ENCODE measurements around the gene PACRG.

Gene PACRG

DNA sequence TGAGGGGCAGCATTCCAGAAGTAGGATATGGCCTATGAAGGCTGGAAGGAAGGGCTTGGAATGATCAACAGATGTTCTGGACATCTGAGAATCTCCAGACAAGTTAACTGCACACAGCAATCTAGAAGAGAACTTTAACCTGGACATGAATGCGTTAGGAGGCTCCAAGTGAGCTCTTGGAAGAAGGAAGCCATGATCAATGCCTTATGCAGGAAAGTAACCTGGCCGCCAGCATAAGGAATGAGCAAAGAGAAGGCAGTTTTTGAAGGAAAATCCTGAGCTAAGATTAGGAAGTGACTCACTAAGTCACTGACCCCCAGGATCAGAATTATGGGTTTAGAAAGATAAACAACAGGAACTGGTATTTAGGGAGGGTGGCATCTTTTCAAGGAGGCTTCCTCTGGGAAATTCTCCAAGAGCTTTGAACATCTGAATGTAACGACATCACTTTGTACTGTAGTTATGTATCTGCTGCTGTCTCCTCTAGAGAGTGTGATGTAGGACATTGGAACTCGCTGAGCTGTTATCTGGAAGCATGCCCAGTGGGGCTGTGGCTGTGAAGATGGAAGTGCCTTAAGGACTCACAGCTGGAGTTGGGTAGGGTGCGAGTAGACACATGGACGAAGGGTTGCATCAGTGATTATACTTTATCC lies 236.8 kb downstream of the PACRG start:
- no peak for DNase-seq
- H3K56ac ChIP-seq (ENCODE audit: low read length) = no peak overlapping the region
- no CpG with 5 or more reads among the region's 6 CpGs for WGBS (ENCODE audit: extremely low coverage, insufficient coverage, low lambda C conversion rate)

GRCh38 chr6:162965366-162965765 lies 237.6 kb downstream of the PACRG start:
- no CpG with 5 or more reads among the region's 1 CpG for WGBS (ENCODE audit: extremely low coverage, insufficient coverage, low lambda C conversion rate)

More for the DNA sequence above, 236.8 kb downstream of the PACRG start:
- Histone ChIP-seq H3K27ac (ENCODE audit: low read depth, low read length) (no peak overlapping the region), H3K9ac (ENCODE audit: low read length) (no peak overlapping the region), H3K79me2 (ENCODE audit: control insufficient read depth, insufficient read depth, low read length) (no peaks in the 10 kb centered on the region), H3K4me3 (ENCODE audit: low read length) (no peak overlapping the region), H3K79me1 (ENCODE audit: low read length) (no peaks in the 10 kb centered on the region), H3K27me3 (ENCODE audit: insufficient read depth, low read length, poor library complexity) (no peaks in the 10 kb centered on the region), H3K18ac (ENCODE audit: low read length) (no peak overlapping the region), H4K5ac (ENCODE audit: low read length) (no peak overlapping the region), H2BK15ac (replicated peaks; ENCODE audit: low read depth) (no peak overlapping the region), H4K8ac (ENCODE audit: low read depth, low read length) (no peak overlapping the region), H3K4me1 (ENCODE audit: control insufficient read depth, low read depth, low read length) (no peaks in the 10 kb centered on the region), H3K4ac (ENCODE audit: low read depth, low read length) (no peak overlapping the region), H3K36me3 (ENCODE audit: control insufficient read depth, insufficient read depth, low read length) (no peaks in the 10 kb centered on the region), H2BK5ac (ENCODE audit: low read length) (no peak overlapping the region), H3K4me2 (ENCODE audit: low read length) (no peak overlapping the region), H3K23ac (ENCODE audit: low read length) (no peak overlapping the region), H2BK120ac (ENCODE audit: low read depth, low read length) (no peak overlapping the region), H2AK5ac (ENCODE audit: low read length) (no peak overlapping the region)

GRCh38 chr6:162970246-162970645 lies 242.5 kb downstream of the PACRG start:
- no peaks in the 10 kb centered on the region for H3K4me1 ChIP-seq (ENCODE audit: control insufficient read depth, low read depth, low read length)
- no peak overlapping the region for H3K4me2 ChIP-seq (ENCODE audit: low read length)
- no peak overlapping the region for H3K27ac ChIP-seq (ENCODE audit: low read depth, low read length)
- H4K8ac ChIP-seq (ENCODE audit: low read depth, low read length) = no peak overlapping the region
- H2BK120ac ChIP-seq (ENCODE audit: low read depth, low read length) = no peak overlapping the region
- no peak overlapping the region for H4K5ac ChIP-seq (ENCODE audit: low read length)
- no CpG with 5 or more reads among the region's 10 CpGs for WGBS (ENCODE audit: extremely low coverage, insufficient coverage, low lambda C conversion rate)
- no peaks in the 10 kb centered on the region for H3K79me1 ChIP-seq (ENCODE audit: low read length)
- no peak overlapping the region for H2AK5ac ChIP-seq (ENCODE audit: low read length)
- H3K4me3 ChIP-seq (ENCODE audit: low read length) = no peak overlapping the region
- H3K23ac ChIP-seq (ENCODE audit: low read length) = no peak overlapping the region
- no peak overlapping the region for H3K4ac ChIP-seq (ENCODE audit: low read depth, low read length)
- no peaks in the 10 kb centered on the region for H3K27me3 ChIP-seq (ENCODE audit: insufficient read depth, low read length, poor library complexity)
- no peak for DNase-seq
- no peak overlapping the region for H2BK5ac ChIP-seq (ENCODE audit: low read length)
- no peaks in the 10 kb centered on the region for H3K36me3 ChIP-seq (ENCODE audit: control insufficient read depth, insufficient read depth, low read length)
- H3K56ac ChIP-seq (ENCODE audit: low read length) = no peak overlapping the region
- no peak overlapping the region for H2BK15ac ChIP-seq (replicated peaks; ENCODE audit: low read depth)
- no peak overlapping the region for H3K18ac ChIP-seq (ENCODE audit: low read length)
- no peaks in the 10 kb centered on the region for H3K79me2 ChIP-seq (ENCODE audit: control insufficient read depth, insufficient read depth, low read length)
- no peak overlapping the region for H3K9ac ChIP-seq (ENCODE audit: low read length)

More at GRCh38 chr6:162965366-162965765, 237.6 kb downstream of the PACRG start:
- Histone ChIP-seq H4K5ac (ENCODE audit: low read length) (no peak overlapping the region), H3K9ac (ENCODE audit: low read length) (no peak overlapping the region), H3K27me3 (ENCODE audit: insufficient read depth, low read length, poor library complexity) (no peaks in the 10 kb centered on the region), H3K4me1 (ENCODE audit: control insufficient read depth, low read depth, low read length) (no peaks in the 10 kb centered on the region), H3K18ac (ENCODE audit: low read length) (no peak overlapping the region), H2BK15ac (replicated peaks; ENCODE audit: low read depth) (no peak overlapping the region), H3K4me3 (ENCODE audit: low read length) (no peak overlapping the region), H3K79me2 (ENCODE audit: control insufficient read depth, insufficient read depth, low read length) (no peaks in the 10 kb centered on the region), H2AK5ac (ENCODE audit: low read length) (no peak overlapping the region), H3K23ac (ENCODE audit: low read length) (no peak overlapping the region), H3K79me1 (ENCODE audit: low read length) (no peaks in the 10 kb centered on the region), H2BK120ac (ENCODE audit: low read depth, low read length) (no peak overlapping the region), H3K4ac (ENCODE audit: low read depth, low read length) (no peak overlapping the region), H3K56ac (ENCODE audit: low read length) (no peak overlapping the region), H3K27ac (ENCODE audit: low read depth, low read length) (no peak overlapping the region), H4K8ac (ENCODE audit: low read depth, low read length) (no peak overlapping the region), H3K36me3 (ENCODE audit: control insufficient read depth, insufficient read depth, low read length) (no peaks in the 10 kb centered on the region), H2BK5ac (ENCODE audit: low read length) (no peak overlapping the region), H3K4me2 (ENCODE audit: low read length) (no peak overlapping the region)
- no peak for DNase-seq

- no peak for DNase-seq
- Histone ChIP-seq H3K23ac (ENCODE audit: low read length) (no peak overlapping the region), H2BK5ac (ENCODE audit: low read length) (no peak overlapping the region), H2BK120ac (ENCODE audit: low read depth, low read length) (no peak overlapping the region), H3K4me3 (ENCODE audit: low read length) (no peak overlapping the region), H4K5ac (ENCODE audit: low read length) (no peak overlapping the region), H3K79me2 (ENCODE audit: control insufficient read depth, insufficient read depth, low read length) (no peaks in the 10 kb centered on the region), H3K9ac (ENCODE audit: low read length) (no peak overlapping the region), H3K4me1 (ENCODE audit: control insufficient read depth, low read depth, low read length) (no peaks in the 10 kb centered on the region), H3K27me3 (ENCODE audit: insufficient read depth, low read length, poor library complexity) (no peaks in the 10 kb centered on the region), H3K56ac (ENCODE audit: low read length) (no peak overlapping the region), H3K79me1 (ENCODE audit: low read length) (no peaks in the 10 kb centered on the region), H3K36me3 (ENCODE audit: control insufficient read depth, insufficient read depth, low read length) (no peaks in the 10 kb centered on the region), H2AK5ac (ENCODE audit: low read length) (no peak overlapping the region), H3K4ac (ENCODE audit: low read depth, low read length) (no peak overlapping the region), H3K27ac (ENCODE audit: low read depth, low read length) (no peak overlapping the region), H2BK15ac (replicated peaks; ENCODE audit: low read depth) (no peak overlapping the region), H4K8ac (ENCODE audit: low read depth, low read length) (no peak overlapping the region), H3K18ac (ENCODE audit: low read length) (no peak overlapping the region), H3K4me2 (ENCODE audit: low read length) (no peak overlapping the region)
- no CpG with 5 or more reads among the region's 7 CpGs for WGBS (ENCODE audit: extremely low coverage, insufficient coverage, low lambda C conversion rate)
These were observed 243.6 kb downstream of the PACRG start for GRCh38 chr6:162971356-162971755.

- no peak overlapping the region for H3K18ac ChIP-seq (ENCODE audit: low read length)
- no peak overlapping the region for H2AK5ac ChIP-seq (ENCODE audit: low read length)
- no peak overlapping the region for H3K4ac ChIP-seq (ENCODE audit: low read depth, low read length)
- H3K23ac ChIP-seq (ENCODE audit: low read length) = no peak overlapping the region
- no peaks in the 10 kb centered on the region for H3K36me3 ChIP-seq (ENCODE audit: control insufficient read depth, insufficient read depth, low read length)
- H2BK120ac ChIP-seq (ENCODE audit: low read depth, low read length) = no peak overlapping the region
- no peak overlapping the region for H3K4me3 ChIP-seq (ENCODE audit: low read length)
- H3K79me1 ChIP-seq (ENCODE audit: low read length) = no peaks in the 10 kb centered on the region
- H2BK5ac ChIP-seq (ENCODE audit: low read length) = no peak overlapping the region
- no peak overlapping the region for H4K5ac ChIP-seq (ENCODE audit: low read length)
- no peak overlapping the region for H4K8ac ChIP-seq (ENCODE audit: low read depth, low read length)
- no peaks in the 10 kb centered on the region for H3K4me1 ChIP-seq (ENCODE audit: control insufficient read depth, low read depth, low read length)
- no peaks in the 10 kb centered on the region for H3K27me3 ChIP-seq (ENCODE audit: insufficient read depth, low read length, poor library complexity)
- DNase-seq = no peak
- H3K56ac ChIP-seq (ENCODE audit: low read length) = no peak overlapping the region
- H3K4me2 ChIP-seq (ENCODE audit: low read length) = no peak overlapping the region
- no peak overlapping the region for H3K9ac ChIP-seq (ENCODE audit: low read length)
- no CpG with 5 or more reads among the region's 7 CpGs for WGBS (ENCODE audit: extremely low coverage, insufficient coverage, low lambda C conversion rate)
- H3K27ac ChIP-seq (ENCODE audit: low read depth, low read length) = no peak overlapping the region
- H2BK15ac ChIP-seq (replicated peaks; ENCODE audit: low read depth) = no peak overlapping the region
- H3K79me2 ChIP-seq (ENCODE audit: control insufficient read depth, insufficient read depth, low read length) = no peaks in the 10 kb centered on the region
These were observed 245.5 kb downstream of the PACRG start for GRCh38 chr6:162973151-162973872.

Measured in mesendoderm (in vitro differentiated cells).